GM19099 (cell line): ENCODE results near the gene TFAP2E.

Source experiments
- POLR2A ChIP-seq: IDR thresholded peaks from 3 replicates; pipeline ENCODE4 v1.6.1; 2011; ENCODE audit warnings: low read depth; ENCODE audit not compliant: insufficient read length; ENCODE audit errors: extremely low read depth

The TFAP2E gene

DNA sequence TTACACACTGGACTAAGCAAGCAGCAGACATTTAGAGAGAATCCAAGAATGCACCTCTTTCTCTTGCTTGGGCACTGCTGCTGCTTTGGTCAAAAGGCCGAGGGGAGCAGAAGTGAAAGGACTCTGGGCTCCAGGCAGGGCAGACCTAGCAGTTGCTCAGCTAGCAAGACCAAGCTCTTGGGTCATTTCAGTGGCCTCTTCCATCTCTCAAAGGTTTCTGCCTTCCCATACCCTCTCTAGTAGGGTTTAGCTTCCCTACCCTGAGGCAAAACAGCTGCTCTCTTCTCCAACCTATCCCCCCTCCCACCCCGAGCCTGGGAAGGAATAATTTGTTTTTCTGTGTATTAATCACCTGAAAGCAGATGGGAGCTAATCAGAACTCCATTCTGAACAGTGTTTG lies 25.8 kb downstream of the TFAP2E start:
- TF ChIP-seq POLR2A, result no peak

DNA sequence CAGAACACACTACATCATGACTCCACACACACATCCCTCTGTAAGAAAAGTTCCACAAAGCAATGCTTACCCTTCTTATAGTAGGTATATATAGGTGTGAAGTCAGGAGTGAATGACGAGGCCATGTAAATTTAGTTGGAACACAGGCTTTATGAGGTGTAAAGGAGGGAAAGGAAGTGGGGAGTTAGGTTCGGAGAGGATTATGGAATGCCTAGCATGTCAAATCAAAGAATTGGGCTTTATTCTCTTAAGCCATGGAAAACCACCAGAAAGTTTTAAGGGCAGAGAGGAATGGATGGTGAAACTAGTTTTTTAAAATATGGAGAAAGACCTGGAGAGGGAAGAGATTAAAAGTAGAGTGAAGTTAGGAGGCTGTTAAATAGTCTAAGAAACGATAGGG lies 26.3 kb downstream of the TFAP2E start:
- TF ChIP-seq POLR2A, result no peak

- no peak for TF ChIP-seq POLR2A
These were observed 27.5 kb downstream of the TFAP2E start for GRCh38 chr1:35600593-35600992.

DNA sequence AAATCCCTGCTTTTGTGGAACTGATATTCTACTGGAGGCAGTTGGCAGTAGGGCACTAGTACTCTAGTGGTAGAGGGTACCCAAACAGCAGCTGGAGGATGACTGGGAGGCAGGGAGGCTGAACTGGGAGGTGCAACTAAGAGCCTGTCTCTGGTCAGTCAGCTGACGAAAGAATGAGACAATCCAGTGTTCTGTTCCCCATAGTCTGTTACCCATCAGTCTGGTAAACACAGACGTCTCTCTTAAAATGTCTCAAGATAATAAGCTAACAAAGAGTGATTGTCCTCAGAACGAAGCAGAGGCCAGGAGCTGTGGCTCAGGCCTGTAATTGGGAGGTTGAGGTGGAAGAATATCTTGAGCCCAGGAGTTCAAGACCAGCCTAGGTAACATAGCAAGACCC lies 30.4 kb downstream of the TFAP2E start:
- no peak for TF ChIP-seq POLR2A

GRCh38 chr1:35603941-35604340 lies 30.8 kb downstream of the TFAP2E start:
- TF ChIP-seq POLR2A, result no peak

GRCh38 chr1:35605071-35605866 lies 32.2 kb downstream of the TFAP2E start:
- no peak for TF ChIP-seq POLR2A

DNA sequence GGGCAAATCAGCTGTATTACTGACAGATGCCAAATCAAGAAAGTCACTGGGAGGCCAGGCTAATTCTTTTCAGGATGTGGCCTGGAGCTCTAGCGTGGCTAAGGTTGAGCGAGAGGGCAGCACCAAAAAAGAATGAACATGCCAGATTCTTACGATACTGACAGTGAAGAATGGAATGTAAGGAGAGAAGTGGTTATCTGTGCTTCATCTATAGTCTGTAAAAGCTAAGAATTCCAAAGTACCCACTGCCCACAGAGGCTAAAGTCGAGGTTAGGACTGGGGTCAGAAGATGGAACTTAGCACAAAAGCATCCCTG lies 32.7 kb downstream of the TFAP2E start:
- TF ChIP-seq POLR2A, result no peak

- no peak for TF ChIP-seq POLR2A
These were observed 38.5 kb downstream of the TFAP2E start for GRCh38 chr1:35611655-35612054.

GRCh38 chr1:35615440-35615839 lies 42.3 kb downstream of the TFAP2E start:
- TF ChIP-seq POLR2A, result no peak

DNA sequence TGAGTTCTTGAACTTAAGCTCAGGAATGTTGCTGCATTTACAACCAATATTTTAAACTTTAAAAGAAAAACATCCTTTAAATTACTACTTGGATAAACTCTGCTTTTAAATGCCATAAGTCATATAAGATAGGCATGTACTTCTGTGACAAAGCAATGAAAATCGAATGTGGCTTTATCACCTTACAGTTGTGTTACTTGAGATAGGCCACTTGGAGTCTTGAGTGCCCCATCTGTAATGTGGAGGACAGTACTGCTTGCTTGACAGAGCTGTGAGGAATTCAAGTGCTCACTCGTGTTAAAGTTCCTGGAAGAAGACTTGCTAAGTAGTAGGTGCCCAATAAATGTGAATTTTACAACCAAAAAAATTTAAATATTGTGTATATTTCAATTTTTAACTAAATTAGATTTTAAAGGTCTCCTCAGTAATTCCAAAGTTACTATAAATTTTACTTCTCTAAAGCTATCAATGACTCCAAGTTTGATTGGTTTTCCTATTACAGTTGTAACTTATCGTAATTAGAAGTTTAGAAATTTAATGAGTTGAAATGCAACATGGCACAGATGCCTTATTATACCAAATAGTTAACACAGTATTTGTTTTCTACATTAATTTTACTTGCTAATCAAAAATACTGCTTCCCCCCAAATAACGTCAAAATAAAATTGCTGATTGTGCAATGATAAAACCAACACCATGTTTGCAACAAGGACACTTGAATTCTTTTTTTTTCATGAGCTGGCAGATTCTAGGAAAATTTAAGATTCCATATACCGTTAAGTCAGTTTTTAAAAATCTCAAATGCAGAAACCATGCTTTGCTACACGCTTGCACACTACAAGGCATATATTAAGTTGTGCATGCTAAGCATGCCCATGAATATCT lies 46.4 kb downstream of the TFAP2E start:
- TF ChIP-seq POLR2A, result no peak

GRCh38 chr1:35622510-35623178 lies 49.5 kb downstream of the TFAP2E start:
- TF ChIP-seq POLR2A, result no peak

DNA sequence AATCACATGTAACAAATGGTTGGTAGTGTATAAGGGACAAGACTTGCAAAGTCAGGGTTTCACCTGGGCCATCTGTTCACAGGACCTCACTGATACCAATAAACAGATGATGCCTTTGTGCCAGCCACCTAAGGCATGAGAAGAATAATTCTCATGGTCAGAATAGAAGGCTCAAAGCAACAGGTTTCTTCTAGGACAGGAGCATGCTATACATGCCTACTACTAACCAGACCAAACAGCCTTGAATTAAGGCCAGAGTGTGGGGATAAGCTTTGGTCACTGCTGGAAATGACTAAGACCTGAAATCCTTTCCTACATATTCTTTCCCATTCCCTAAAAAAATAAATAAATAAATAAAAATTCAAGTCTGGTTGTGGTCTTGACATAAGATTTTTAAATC lies 50.7 kb downstream of the TFAP2E start:
- no peak for TF ChIP-seq POLR2A

GRCh38 chr1:35629051-35629450 lies 55.9 kb downstream of the TFAP2E start:
- no peak for TF ChIP-seq POLR2A

GRCh38 chr1:35631396-35631795 lies 58.3 kb downstream of the TFAP2E start:
- TF ChIP-seq POLR2A, result no peak

- TF ChIP-seq POLR2A, result no peak
These were observed 60.4 kb downstream of the TFAP2E start for GRCh38 chr1:35633547-35633946.
